Activated gamma-delta T cell (primary cell): ENCODE measurements around the gene NTHL1.
"Not testable (repeated sequence)": the region's sequence is repeated elsewhere in the genome, so short reads cannot be mapped to it uniquely, and the experiment has no call there.

Experiments used
- DNase-seq: peaks from one replicate; lab custom pipeline; 2025; lab: John Stamatoyannopoulos, UW

The NTHL1 gene

GRCh38 chr16:2040787-2041522 is 6.7 kb downstream of the NTHL1 start:
- no peak for DNase-seq

GRCh38 chr16:2040041-2040786 is 7.4 kb downstream of the NTHL1 start:
- DNase-seq: no peak

- DNase-seq: no peak
Measured at GRCh38 chr16:2039274-2040031, 8.2 kb downstream of the NTHL1 start.

- DNase-seq: no peak
Measured at GRCh38 chr16:2038382-2039231, 9.0 kb downstream of the NTHL1 start.

- no peak for DNase-seq
Measured at GRCh38 chr16:2037647-2038381, 9.8 kb downstream of the NTHL1 start.

- no peak for DNase-seq
Measured at GRCh38 chr16:2037115-2037514, 10.5 kb downstream of the NTHL1 start.

- no peak for DNase-seq
Measured at GRCh38 chr16:2036200-2036966, 11.3 kb downstream of the NTHL1 start.

GRCh38 chr16:2035431-2036199 is 12.0 kb downstream of the NTHL1 start:
- no peak for DNase-seq

- no peak for DNase-seq
Measured at GRCh38 chr16:2034696-2035430, 12.8 kb downstream of the NTHL1 start.

GRCh38 chr16:2033909-2034695 is 13.5 kb downstream of the NTHL1 start:
- DNase-seq: not testable (repeated sequence)

GRCh38 chr16:2033057-2033908 is 14.4 kb downstream of the NTHL1 start:
- DNase-seq: no peak

GRCh38 chr16:2032285-2033056 is 15.2 kb downstream of the NTHL1 start:
- DNase-seq: no peak

GRCh38 chr16:2031081-2031577 is 16.5 kb downstream of the NTHL1 start:
- no peak for DNase-seq

GRCh38 chr16:2030036-2030435 is 17.6 kb downstream of the NTHL1 start:
- DNase-seq: no peak

GRCh38 chr16:2029350-2029749 is 18.3 kb downstream of the NTHL1 start:
- DNase-seq: no peak

- DNase-seq: no peak
Measured at GRCh38 chr16:2028620-2029220, 18.9 kb downstream of the NTHL1 start.
